HG03139 (cell line): ENCODE results near the gene CPAMD8.
"Not testable (repeated sequence)": the region's sequence is repeated elsewhere in the genome, so short reads cannot be mapped to it uniquely, and the experiment has no call there.

Experiments
- ATAC-seq: cut with Tn5 transposase; IDR thresholded peaks from one replicate; pipeline ENCODE4 v1.9.1; 2021; ENCODE audit not compliant: unreplicated experiment

The CPAMD8 gene

GRCh38 chr19:16877581-16877980 is 149.0 kb downstream of the CPAMD8 start:
- no peak for ATAC-seq

GRCh38 chr19:16876904-16877361 is 149.7 kb downstream of the CPAMD8 start:
- ATAC-seq, result no peak

GRCh38 chr19:16875584-16876555 is 150.7 kb downstream of the CPAMD8 start:
- no peak for ATAC-seq

- ATAC-seq, result not testable (repeated sequence)
Observed at GRCh38 chr19:16874978-16875299, 151.7 kb downstream of the CPAMD8 start.

- no peak for ATAC-seq
Observed at GRCh38 chr19:16874250-16874977, 152.2 kb downstream of the CPAMD8 start.

- ATAC-seq, result no peak
Observed at GRCh38 chr19:16873594-16873993, 153.0 kb downstream of the CPAMD8 start.

- no peak for ATAC-seq
Observed at GRCh38 chr19:16872728-16873127, 153.9 kb downstream of the CPAMD8 start.

- ATAC-seq, result no peak
Observed at GRCh38 chr19:16871871-16872270, 154.7 kb downstream of the CPAMD8 start.

- no peak for ATAC-seq
Observed at GRCh38 chr19:16869331-16869972, 157.2 kb downstream of the CPAMD8 start.

- ATAC-seq, result no peak
Observed at GRCh38 chr19:16868423-16869130, 158.0 kb downstream of the CPAMD8 start.

- no peak for ATAC-seq
Observed at GRCh38 chr19:16867211-16867610, 159.4 kb downstream of the CPAMD8 start.

GRCh38 chr19:16862826-16863415 is 163.7 kb downstream of the CPAMD8 start:
- no peak for ATAC-seq

GRCh38 chr19:16861834-16862233 is 164.8 kb downstream of the CPAMD8 start:
- ATAC-seq, result no peak

- ATAC-seq, result no peak
Observed at GRCh38 chr19:16861011-16861410, 165.6 kb downstream of the CPAMD8 start.

- no peak for ATAC-seq
Observed at GRCh38 chr19:16860118-16860517, 166.5 kb downstream of the CPAMD8 start.

GRCh38 chr19:16859626-16860025 is 167.0 kb downstream of the CPAMD8 start:
- ATAC-seq, result no peak

GRCh38 chr19:16856091-16856490 is 170.5 kb downstream of the CPAMD8 start:
- ATAC-seq, result no peak

- ATAC-seq, result no peak
Observed at GRCh38 chr19:16853066-16853465, 173.5 kb downstream of the CPAMD8 start.

GRCh38 chr19:16851031-16851712 is 175.4 kb downstream of the CPAMD8 start:
- no peak for ATAC-seq

- no peak for ATAC-seq
Observed at GRCh38 chr19:16850133-16850532, 176.5 kb downstream of the CPAMD8 start.
